ENCODE data around the gene ARG1. TPM values are rescaled to one million over a fixed set of nuclear protein-coding genes. Genes with fewer than 3 reads are reported as not detected.

ARG1 gene
- polyA plus RNA-seq, 2 of the 4 experiments (the other 2 are of a cell fraction), result not detected

- DNase-seq (ENCODE audit: low read depth in 1 of 2, low spot score in 1 of 2), result no peak
- TF ChIP-seq POLR2A (IDR thresholded peaks at IDR 0.05; ENCODE audit: low read length) (no peak), CHD4 (IDR thresholded peaks at IDR 0.05; ENCODE audit: borderline replicate concordance) (no peak), E2F6 (IDR thresholded peaks at IDR 0.05; ENCODE audit: borderline replicate concordance, low read depth) (no peak), JUNB (IDR thresholded peaks at IDR 0.05) (no peak)
- Histone ChIP-seq H3K4me3 (no peak overlapping the region), H3K9me3 (no peaks in the 10 kb centered on the region), H3K4me2 (no peak overlapping the region), H3K27ac (no peak overlapping the region), H3K4me1 (no peaks in the 10 kb centered on the region)
- 38% methylated on average over 2 of the region's 2 CpGs for WGBS (ENCODE audit: missing lambda C conversion rate)
- no peak for ATAC-seq
- ChIA-PET CTCF (no interaction called here), POLR2A (no interaction called here)
- FAIRE-seq, result no peak
These were observed 27.7 kb upstream of the ARG1 start for GRCh38 chr6:131545317-131545716.

GRCh38 chr6:131547488-131547887, 25.5 kb upstream of the ARG1 start:
- H3K4me2 ChIP-seq, result no peak overlapping the region
- DNase-seq (ENCODE audit: low read depth in 1 of 2, low spot score in 1 of 2) (no peak), ATAC-seq (no peak), FAIRE-seq (no peak)
- H3K9me3 ChIP-seq, result no peaks in the 10 kb centered on the region
- no peaks in the 10 kb centered on the region for H3K4me1 ChIP-seq
- CTCF ChIA-PET, result no interaction called here
- no peak overlapping the region for H3K27ac ChIP-seq
- H3K4me3 ChIP-seq, result no peak overlapping the region
- TF ChIP-seq KDM1A (IDR thresholded peaks at IDR 0.05; ENCODE audit: low read depth) (no peak), NPAS2 (CRISPR knock-in tag; IDR thresholded peaks at IDR 0.05; ENCODE audit: borderline replicate concordance) (no peak), BCL3 (IDR thresholded peaks at IDR 0.05) (no peak), MYC (IDR thresholded peaks at IDR 0.05; ENCODE audit: borderline replicate concordance, low read length) (no peak), BHLHE40 (IDR thresholded peaks at IDR 0.05; ENCODE audit: low read depth, low read length) (no peak)
- 56% methylated on average over 6 of the region's 6 CpGs for WGBS (ENCODE audit: missing lambda C conversion rate)
- POLR2A ChIA-PET, result no interaction called here

GRCh38 chr6:131548441-131548840, 24.6 kb upstream of the ARG1 start:
- WGBS (ENCODE audit: missing lambda C conversion rate), result 14% methylated on average over 1 of the region's 1 CpG
- DNase-seq (ENCODE audit: low read depth in 1 of 2, low spot score in 1 of 2) (no peak), ATAC-seq (no peak), FAIRE-seq (no peak)
- no peak overlapping the region for H3K27ac ChIP-seq
- H3K4me1 ChIP-seq, result no peaks in the 10 kb centered on the region
- TF ChIP-seq RCOR1 (IDR thresholded peaks at IDR 0.05; ENCODE audit: low read depth, low read length), result no peak
- TF ChIP-seq MAZ (IDR thresholded peaks at IDR 0.05; ENCODE audit: borderline replicate concordance, low read depth, low read length), result no peak
- TF ChIP-seq FOXS1 (CRISPR knock-in tag; IDR thresholded peaks at IDR 0.05), result no peak
- no peak for TF ChIP-seq CEBPB (IDR thresholded peaks at IDR 0.05)
- TF ChIP-seq PHF8 (IDR thresholded peaks at IDR 0.05; ENCODE audit: borderline replicate concordance, low read depth), result no peak
- TF ChIP-seq RFX5 (IDR thresholded peaks at IDR 0.05), result no peak
- no peak for TF ChIP-seq TP53 (CRISPR knock-in tag; IDR thresholded peaks at IDR 0.05)
- no peak for TF ChIP-seq POLR2A (IDR thresholded peaks at IDR 0.05; ENCODE audit: low read length)
- no peak for TF ChIP-seq PBX3 (IDR thresholded peaks at IDR 0.05)
- CTCF ChIA-PET, result no interaction called here
- H3K9me3 ChIP-seq, result no peaks in the 10 kb centered on the region
- no peak overlapping the region for H3K4me2 ChIP-seq
- POLR2A ChIA-PET, result no interaction called here
- no peak overlapping the region for H3K4me3 ChIP-seq

GRCh38 chr6:131549811-131550210, 23.2 kb upstream of the ARG1 start:
- CTCF ChIA-PET, result no interaction called here
- 15% methylated on average over 2 of the region's 2 CpGs for WGBS (ENCODE audit: missing lambda C conversion rate)
- no peak for FAIRE-seq
- H3K4me2 ChIP-seq, result no peak overlapping the region
- H3K4me3 ChIP-seq, result no peak overlapping the region
- ATAC-seq, result no peak
- no peaks in the 10 kb centered on the region for H3K9me3 ChIP-seq
- DNase-seq (ENCODE audit: low read depth in 1 of 2, low spot score in 1 of 2), result no peak
- POLR2A ChIA-PET, result no interaction called here
- TF ChIP-seq HES2 (IDR thresholded peaks at IDR 0.05) (no peak), RARB (CRISPR knock-in tag; IDR thresholded peaks at IDR 0.05) (no peak), FOXS1 (CRISPR knock-in tag; IDR thresholded peaks at IDR 0.05) (no peak)
- no peak overlapping the region for H3K27ac ChIP-seq
- H3K4me1 ChIP-seq, result no peaks in the 10 kb centered on the region

All from A549 (cell line).